GM12878 (cell line): ENCODE measurements around the gene SNHG17. TPM values are rescaled to one million over a fixed set of nuclear protein-coding genes. Genes with fewer than 3 reads are reported as not detected.

Experiments used
- ATAC-seq: fragments of 200-7000 bp; cut with Tn5 transposase; 3 replicates; pipeline ENCODE4 v1.9.1; 2020; ENCODE audit warnings: mild to moderate bottlenecking, moderate library complexity
- BruUV-seq: library from RNA; stranded (reverse); fragments of 400-500 nt; replicated peaks from 2 replicates; lab custom pipeline; 2021; lab: Mats Ljungman, UMichigan
- CTCF ChIA-PET: fragments of 300-600 bp; sonication (Branson Sonifier 250); formaldehyde crosslinking; extraction: SDS; loops from one replicate; lab custom pipeline; 2021; ENCODE audit warnings: inconsistent platforms; lab: Yijun Ruan, JAX
- POLR2A ChIA-PET: fragments of 350-600 bp; formaldehyde crosslinking; extraction: SDS; loops from one replicate; lab custom pipeline; 2021; ENCODE audit warnings: inconsistent platforms; lab: Charles Lee
- RAD21 ChIA-PET: fragments of 300-600 bp; sonication (Branson Sonifier 250); formaldehyde crosslinking; loops from one replicate; lab custom pipeline; 2023; ENCODE audit warnings: antibody characterized with exemption; ENCODE audit not compliant: unreplicated experiment; lab: Charles Lee
- SMC1A ChIA-PET: fragments of 300-600 bp; sonication (Branson Sonifier 250); formaldehyde crosslinking; loops from one replicate; lab custom pipeline; 2023; ENCODE audit not compliant: unreplicated experiment, uncharacterized antibody; lab: Charles Lee
- DNase-seq: peaks from one replicate; pipeline ENCODE4 v3.0.0-alpha.2; 2011; ENCODE audit warnings: low read depth, low spot score
- FAIRE-seq: peaks from 3 replicates; lab custom pipeline; 2011; peaks lifted over from hg19 to GRCh38; lab: Jason Lieb, UNC
- H2AFZ ChIP-seq: 2 replicates; pipeline ENCODE4 v1.6.0; 2011; ENCODE audit warnings: low read depth, low read length, control low read depth; ENCODE audit not compliant: control insufficient read depth
- H3K27ac ChIP-seq: 2 replicates; pipeline ENCODE4 v1.5.1; 2011; ENCODE audit warnings: control low read depth; ENCODE audit not compliant: control insufficient read depth, insufficient read depth
- H3K27me3 ChIP-seq, 2 experiments: replicated peaks in 1 of 2; 2 replicates each; pipeline versions ENCODE4 v1.6.0 to v1.6.1; 2011; ENCODE audit warnings: low read length in 1 of 2; ENCODE audit not compliant: control insufficient read depth in 2 of 2, insufficient read depth in 2 of 2
- H3K36me3 ChIP-seq, 2 experiments: 2 replicates each; pipeline ENCODE4 v1.5.1; 2011; ENCODE audit warnings: low read length in 1 of 2; ENCODE audit not compliant: control insufficient read depth in 2 of 2, insufficient read depth in 2 of 2
- H3K4me1 ChIP-seq: 2 replicates; pipeline ENCODE4 v1.6.1; 2011; ENCODE audit warnings: mild to moderate bottlenecking, low read length, moderate library complexity, mixed read lengths; ENCODE audit not compliant: control insufficient read depth, insufficient read depth
- H3K4me2 ChIP-seq: 2 replicates; pipeline ENCODE4 v1.6.0; 2011; ENCODE audit warnings: control low read depth; ENCODE audit not compliant: control insufficient read depth, insufficient read depth
- H3K4me3 ChIP-seq: fragments of 200-600 bp; sonication (generic); 2 replicates; pipeline ENCODE4 v1.5.1; 2016
- H3K79me2 ChIP-seq: 2 replicates; pipeline ENCODE4 v1.6.0; 2011; ENCODE audit warnings: low read length; ENCODE audit not compliant: control insufficient read depth, insufficient read depth
- H3K9ac ChIP-seq: 2 replicates; pipeline ENCODE4 v1.8.0; 2011; ENCODE audit warnings: low read length, control low read depth, mixed read lengths; ENCODE audit not compliant: control insufficient read depth, insufficient read depth
- H3K9me3 ChIP-seq: replicated peaks from 3 replicates; pipeline ENCODE4 v1.5.1; 2011; ENCODE audit warnings: mild to moderate bottlenecking, low read length; ENCODE audit not compliant: control insufficient read depth, insufficient read depth
- H4K20me1 ChIP-seq: 2 replicates; pipeline ENCODE4 v1.6.0; 2011; ENCODE audit not compliant: control insufficient read depth, insufficient read depth
- BMI1 ChIP-seq: fragments of 450-650 bp; IDR thresholded peaks from 2 replicates; pipeline ENCODE4 v1.6.1; 2016; ENCODE audit warnings: mild to moderate bottlenecking, moderate library complexity, borderline replicate concordance
- IKZF1 ChIP-seq: fragments of 450-650 bp; conservative IDR thresholded peaks from 2 replicates; pipeline ENCODE4 v1.6.1; 2017; ENCODE audit warnings: antibody characterized with exemption, mild to moderate bottlenecking
- MYC ChIP-seq: IDR thresholded peaks from 2 replicates; pipeline ENCODE4 v1.6.1; 2011; ENCODE audit warnings: mild to moderate bottlenecking, low read length, moderate library complexity, inconsistent platforms; ENCODE audit not compliant: insufficient read depth, insufficient replicate concordance, insufficient read length, severe bottlenecking
- RELB ChIP-seq: fragments of 450-650 bp; IDR thresholded peaks from 2 replicates; pipeline ENCODE4 v1.6.1; 2017; ENCODE audit warnings: low read depth, mild to moderate bottlenecking, moderate library complexity
- SKIL ChIP-seq: fragments of 450-650 bp; IDR thresholded peaks from 2 replicates; pipeline ENCODE4 v1.6.1; 2017; ENCODE audit warnings: mild to moderate bottlenecking, low read depth, inconsistent platforms; ENCODE audit not compliant: poor library complexity, severe bottlenecking
- ZNF217 ChIP-seq: fragments of 450-650 bp; IDR thresholded peaks from 2 replicates; pipeline ENCODE4 v1.6.1; 2017; ENCODE audit warnings: antibody characterized with exemption, mild to moderate bottlenecking
- ZNF274 ChIP-seq: IDR thresholded peaks from one replicate; pipeline ENCODE4 v1.8.0; 2011; ENCODE audit not compliant: insufficient read length, insufficient read depth
- WGBS: methylation state at CpG from one replicate; pipeline ENCODE4 v1.1.6; 2016; ENCODE audit warnings: low lambda C conversion rate; ENCODE audit not compliant: insufficient replicate concordance, insufficient coverage; ENCODE audit errors: missing lambda C conversion rate; 5-methylcytosine and 5-hydroxymethylcytosine counted together
- in situ Hi-C: fragments of 300-500 bp; cut with MboI; formaldehyde crosslinking; loops from 9 replicates; pipeline ENCODE4 v1.14.3; 2018; ENCODE audit warnings: mixed read lengths
- intact Hi-C: fragments of 100-400 bp; cut with micrococcal nuclease; formaldehyde crosslinking; loops from one replicate; pipeline ENCODE4 v1.14.2; 2022; ENCODE audit not compliant: unreplicated experiment
- polyA plus RNA-seq, 11 experiments: library from polyadenylated mRNA; depleted of rRNA in 4 of 11; unstranded in 6 of 11; stranded (reverse) in 5 of 11; fragments of >200 nt; fragmentation: Nextera tagmentation in 4 of 11; fragmentation: Illumina TruSeq in 1 of 11; extraction: Ambion mirVana in 4 of 11; extraction: Trizol in 1 of 11; gene quantifications; 1 replicate in 1 of 11; 2 replicates in 10 of 11; pipeline versions ENCODE4 v1.2.1 to v1.2.3, GENCODE V29; 2011 to 2016; ENCODE audit warnings: inconsistent platforms in 2 of 11, missing spikeins in 2 of 11, low read depth in 1 of 11
- total RNA-seq, 4 experiments: library from RNA; depleted of rRNA in 3 of 4; stranded (reverse); fragments of >200 nt in 3 of 4; fragmentation: Illumina TruSeq in 1 of 4; extraction: Trizol in 1 of 4; gene quantifications; 2 replicates each; pipeline versions ENCODE4 v1.2.1 to v1.2.3, GENCODE V29; 2013 to 2021
- TF ChIP-seq, protein P1 (sequence below): fragments of 450-650 bp; IDR thresholded peaks from 2 replicates; pipeline ENCODE4 v1.6.1; 2018; ENCODE audit warnings: borderline replicate concordance, mild to moderate bottlenecking; ENCODE audit not compliant: partially characterized antibody
- TF ChIP-seq, protein P2 (sequence below): fragments of 450-650 bp; IDR thresholded peaks from 2 replicates; pipeline ENCODE4 v1.6.1; 2016; ENCODE audit warnings: mild to moderate bottlenecking
- TF ChIP-seq, protein P3 (sequence below): fragments of 450-650 bp; IDR thresholded peaks from 2 replicates; pipeline ENCODE4 v1.6.1; 2016; ENCODE audit warnings: mild to moderate bottlenecking, moderate library complexity, borderline replicate concordance

The SNHG17 gene
- total and polyA plus RNA-seq, 10 of the 15 experiments (the other 5 are each of a cell fraction or from before 2014, with no cell fraction given) = 20.8 to 63.0 (median 33.9) TPM

DNA sequence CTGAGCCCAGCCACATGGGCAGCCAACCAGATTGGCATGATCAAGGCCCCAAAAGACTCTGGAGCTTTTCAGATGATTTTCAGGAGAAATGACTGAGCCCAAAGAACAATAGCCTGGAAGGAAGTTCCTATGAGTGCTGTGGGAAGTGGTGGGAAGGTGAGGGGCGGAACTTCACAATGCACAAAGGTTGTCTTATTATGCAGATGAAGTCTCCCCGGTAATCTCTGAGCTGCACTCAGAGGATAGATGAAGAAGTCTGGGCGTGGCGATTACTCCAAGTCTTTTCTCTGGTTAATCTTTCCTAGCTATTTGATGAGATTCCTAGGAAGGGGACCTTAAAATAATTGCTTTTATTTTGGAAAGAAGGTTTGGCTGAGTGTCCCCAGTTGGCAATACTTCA lies 52.0 kb downstream of the SNHG17 start:
- BruUV-seq = no TSS peak
- ChIA-PET POLR2A (no interaction called here), RAD21 (no interaction called here), CTCF (no interaction called here), SMC1A (no interaction called here)
- H4K20me1 ChIP-seq = no peaks in the 10 kb centered on the region
- no peaks in the 10 kb centered on the region for H3K79me2 ChIP-seq
- DNase-seq (no peak), FAIRE-seq (no peak), ATAC-seq (no peak)
- 50% methylated on average over 4 of the region's 4 CpGs for WGBS
- H3K4me1 ChIP-seq = no peaks in the 10 kb centered on the region
- no peak overlapping the region for H3K27ac ChIP-seq
- H3K4me2 ChIP-seq = no peak overlapping the region
- H3K4me3 ChIP-seq = no peak overlapping the region
- no peaks in the 10 kb centered on the region for H3K27me3 ChIP-seq
- no peak overlapping the region for H3K9ac ChIP-seq
- in situ Hi-C loops = no loop called here
- no peak overlapping the region for H2AFZ ChIP-seq
- peaks cover 3% of the 10 kb centered on the region; the same call in 2 of the 3 replicates for H3K9me3 ChIP-seq
- H3K36me3 ChIP-seq = no peaks in the 10 kb centered on the region
- intact Hi-C loops = no loop called here
- TF ChIP-seq ZNF217 = no peak
- no peak for TF ChIP-seq BMI1
- TF ChIP-seq, protein P1, sequence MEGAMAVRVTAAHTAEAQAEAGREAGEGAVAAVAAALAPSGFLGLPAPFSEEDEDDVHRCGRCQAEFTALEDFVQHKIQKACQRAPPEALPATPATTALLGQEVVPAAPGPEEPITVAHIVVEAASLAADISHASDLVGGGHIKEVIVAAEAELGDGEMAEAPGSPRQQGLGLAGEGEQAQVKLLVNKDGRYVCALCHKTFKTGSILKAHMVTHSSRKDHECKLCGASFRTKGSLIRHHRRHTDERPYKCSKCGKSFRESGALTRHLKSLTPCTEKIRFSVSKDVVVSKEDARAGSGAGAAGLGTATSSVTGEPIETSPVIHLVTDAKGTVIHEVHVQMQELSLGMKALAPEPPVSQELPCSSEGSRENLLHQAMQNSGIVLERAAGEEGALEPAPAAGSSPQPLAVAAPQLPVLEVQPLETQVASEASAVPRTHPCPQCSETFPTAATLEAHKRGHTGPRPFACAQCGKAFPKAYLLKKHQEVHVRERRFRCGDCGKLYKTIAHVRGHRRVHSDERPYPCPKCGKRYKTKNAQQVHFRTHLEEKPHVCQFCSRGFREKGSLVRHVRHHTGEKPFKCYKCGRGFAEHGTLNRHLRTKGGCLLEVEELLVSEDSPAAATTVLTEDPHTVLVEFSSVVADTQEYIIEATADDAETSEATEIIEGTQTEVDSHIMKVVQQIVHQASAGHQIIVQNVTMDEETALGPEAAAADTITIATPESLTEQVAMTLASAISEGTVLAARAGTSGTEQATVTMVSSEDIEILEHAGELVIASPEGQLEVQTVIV = no peak
- TF ChIP-seq SKIL = no peak
- TF ChIP-seq MYC = no peak
- TF ChIP-seq, protein P2, sequence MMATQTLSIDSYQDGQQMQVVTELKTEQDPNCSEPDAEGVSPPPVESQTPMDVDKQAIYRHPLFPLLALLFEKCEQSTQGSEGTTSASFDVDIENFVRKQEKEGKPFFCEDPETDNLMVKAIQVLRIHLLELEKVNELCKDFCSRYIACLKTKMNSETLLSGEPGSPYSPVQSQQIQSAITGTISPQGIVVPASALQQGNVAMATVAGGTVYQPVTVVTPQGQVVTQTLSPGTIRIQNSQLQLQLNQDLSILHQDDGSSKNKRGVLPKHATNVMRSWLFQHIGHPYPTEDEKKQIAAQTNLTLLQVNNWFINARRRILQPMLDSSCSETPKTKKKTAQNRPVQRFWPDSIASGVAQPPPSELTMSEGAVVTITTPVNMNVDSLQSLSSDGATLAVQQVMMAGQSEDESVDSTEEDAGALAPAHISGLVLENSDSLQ = no peak
- TF ChIP-seq IKZF1 = no peak
- TF ChIP-seq RELB = no peak
- TF ChIP-seq ZNF274 = no peak
- TF ChIP-seq, protein P3, sequence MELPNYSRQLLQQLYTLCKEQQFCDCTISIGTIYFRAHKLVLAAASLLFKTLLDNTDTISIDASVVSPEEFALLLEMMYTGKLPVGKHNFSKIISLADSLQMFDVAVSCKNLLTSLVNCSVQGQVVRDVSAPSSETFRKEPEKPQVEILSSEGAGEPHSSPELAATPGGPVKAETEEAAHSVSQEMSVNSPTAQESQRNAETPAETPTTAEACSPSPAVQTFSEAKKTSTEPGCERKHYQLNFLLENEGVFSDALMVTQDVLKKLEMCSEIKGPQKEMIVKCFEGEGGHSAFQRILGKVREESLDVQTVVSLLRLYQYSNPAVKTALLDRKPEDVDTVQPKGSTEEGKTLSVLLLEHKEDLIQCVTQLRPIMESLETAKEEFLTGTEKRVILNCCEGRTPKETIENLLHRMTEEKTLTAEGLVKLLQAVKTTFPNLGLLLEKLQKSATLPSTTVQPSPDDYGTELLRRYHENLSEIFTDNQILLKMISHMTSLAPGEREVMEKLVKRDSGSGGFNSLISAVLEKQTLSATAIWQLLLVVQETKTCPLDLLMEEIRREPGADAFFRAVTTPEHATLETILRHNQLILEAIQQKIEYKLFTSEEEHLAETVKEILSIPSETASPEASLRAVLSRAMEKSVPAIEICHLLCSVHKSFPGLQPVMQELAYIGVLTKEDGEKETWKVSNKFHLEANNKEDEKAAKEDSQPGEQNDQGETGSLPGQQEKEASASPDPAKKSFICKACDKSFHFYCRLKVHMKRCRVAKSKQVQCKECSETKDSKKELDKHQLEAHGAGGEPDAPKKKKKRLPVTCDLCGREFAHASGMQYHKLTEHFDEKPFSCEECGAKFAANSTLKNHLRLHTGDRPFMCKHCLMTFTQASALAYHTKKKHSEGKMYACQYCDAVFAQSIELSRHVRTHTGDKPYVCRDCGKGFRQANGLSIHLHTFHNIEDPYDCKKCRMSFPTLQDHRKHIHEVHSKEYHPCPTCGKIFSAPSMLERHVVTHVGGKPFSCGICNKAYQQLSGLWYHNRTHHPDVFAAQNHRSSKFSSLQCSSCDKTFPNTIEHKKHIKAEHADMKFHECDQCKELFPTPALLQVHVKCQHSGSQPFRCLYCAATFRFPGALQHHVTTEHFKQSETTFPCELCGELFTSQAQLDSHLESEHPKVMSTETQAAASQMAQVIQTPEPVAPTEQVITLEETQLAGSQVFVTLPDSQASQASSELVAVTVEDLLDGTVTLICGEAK = no peak
